KMS-11 (cell line): Measurements from ENCODE around the gene PSAP.

ENCODE experiments used
- H2AFZ ChIP-seq: fragments of 200-600 bp; sonication (generic); 2 replicates; pipeline ENCODE4 v1.6.1; 2016; ENCODE audit warnings: antibody characterized with exemption, mixed run types, low read depth
- H3K27ac ChIP-seq: fragments of 200-600 bp; sonication (generic); 2 replicates; pipeline ENCODE4 v1.6.1; 2016; ENCODE audit warnings: mild to moderate bottlenecking, mixed run types
- H3K27me3 ChIP-seq: fragments of 200-600 bp; sonication (generic); 2 replicates; pipeline ENCODE4 v1.6.1; 2017; ENCODE audit warnings: mild to moderate bottlenecking, low read depth, mixed run types, moderate library complexity; ENCODE audit not compliant: insufficient read depth
- H3K36me3 ChIP-seq: fragments of 200-600 bp; sonication (generic); 2 replicates; pipeline ENCODE4 v1.6.1; 2017; ENCODE audit warnings: mild to moderate bottlenecking, mixed run types; ENCODE audit not compliant: insufficient read depth
- H3K4me1 ChIP-seq: fragments of 200-600 bp; sonication (generic); 2 replicates; pipeline ENCODE4 v1.6.1; 2016; ENCODE audit warnings: mild to moderate bottlenecking, low read depth, mixed run types; ENCODE audit not compliant: poor library complexity, severe bottlenecking
- H3K4me2 ChIP-seq: fragments of 200-600 bp; sonication (generic); 2 replicates; pipeline ENCODE4 v1.7.0; 2016; ENCODE audit warnings: mild to moderate bottlenecking, mixed run types
- H3K4me3 ChIP-seq: fragments of 200-600 bp; sonication (generic); IDR thresholded peaks from 2 replicates; pipeline ENCODE4 v1.6.1; 2017; ENCODE audit warnings: low read depth, low read length, mixed read lengths; ENCODE audit not compliant: insufficient read depth
- H3K79me2 ChIP-seq: fragments of 200-600 bp; sonication (generic); 2 replicates; pipeline ENCODE4 v1.6.1; 2016; ENCODE audit warnings: low read depth, mixed run types; ENCODE audit not compliant: insufficient read depth
- H3K9ac ChIP-seq: fragments of 200-600 bp; sonication (generic); 2 replicates; pipeline ENCODE4 v1.6.1; 2016; ENCODE audit warnings: mild to moderate bottlenecking, mixed run types
- H4K20me1 ChIP-seq: fragments of 200-600 bp; sonication (generic); 2 replicates; pipeline ENCODE4 v1.6.1; 2016; ENCODE audit warnings: mild to moderate bottlenecking, mixed run types; ENCODE audit not compliant: insufficient read depth
- TF ChIP-seq, protein P1 (sequence below): fragments of 200-600 bp; sonication (generic); conservative IDR thresholded peaks from 2 replicates; pipeline ENCODE4 v1.6.1; 2017; ENCODE audit warnings: low read depth, mild to moderate bottlenecking, antibody characterized with exemption, low read length, moderate library complexity, mixed read lengths

The PSAP gene

DNA sequence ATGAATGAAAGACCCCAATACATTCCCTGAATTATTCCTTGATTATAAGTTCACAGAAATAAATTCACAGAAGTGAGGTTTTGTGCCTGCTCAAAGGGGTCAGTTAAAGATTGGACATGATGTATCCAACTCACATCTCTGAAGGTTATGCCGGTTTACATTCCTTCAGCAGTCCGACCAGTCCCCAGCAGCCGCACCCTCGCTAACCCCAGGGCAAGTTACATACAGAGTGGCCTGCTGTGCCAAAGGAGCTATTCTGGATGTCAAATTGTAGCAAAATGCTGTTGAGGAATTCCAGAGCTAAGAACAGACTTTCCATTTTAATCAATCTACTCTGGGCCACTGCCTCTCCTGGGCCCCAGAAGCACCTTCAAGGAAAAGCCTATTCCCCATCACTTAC, 20.3 kb downstream of the PSAP start:
- TF ChIP-seq, protein P1, sequence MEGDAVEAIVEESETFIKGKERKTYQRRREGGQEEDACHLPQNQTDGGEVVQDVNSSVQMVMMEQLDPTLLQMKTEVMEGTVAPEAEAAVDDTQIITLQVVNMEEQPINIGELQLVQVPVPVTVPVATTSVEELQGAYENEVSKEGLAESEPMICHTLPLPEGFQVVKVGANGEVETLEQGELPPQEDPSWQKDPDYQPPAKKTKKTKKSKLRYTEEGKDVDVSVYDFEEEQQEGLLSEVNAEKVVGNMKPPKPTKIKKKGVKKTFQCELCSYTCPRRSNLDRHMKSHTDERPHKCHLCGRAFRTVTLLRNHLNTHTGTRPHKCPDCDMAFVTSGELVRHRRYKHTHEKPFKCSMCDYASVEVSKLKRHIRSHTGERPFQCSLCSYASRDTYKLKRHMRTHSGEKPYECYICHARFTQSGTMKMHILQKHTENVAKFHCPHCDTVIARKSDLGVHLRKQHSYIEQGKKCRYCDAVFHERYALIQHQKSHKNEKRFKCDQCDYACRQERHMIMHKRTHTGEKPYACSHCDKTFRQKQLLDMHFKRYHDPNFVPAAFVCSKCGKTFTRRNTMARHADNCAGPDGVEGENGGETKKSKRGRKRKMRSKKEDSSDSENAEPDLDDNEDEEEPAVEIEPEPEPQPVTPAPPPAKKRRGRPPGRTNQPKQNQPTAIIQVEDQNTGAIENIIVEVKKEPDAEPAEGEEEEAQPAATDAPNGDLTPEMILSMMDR: no peak
- no peaks in the 10 kb centered on the region for H3K36me3 ChIP-seq
- peaks cover 7% of the 10 kb centered on the region for H3K4me1 ChIP-seq
- no peaks in the 10 kb centered on the region for H3K27me3 ChIP-seq
- no peak overlapping the region for H3K4me2 ChIP-seq
- no peak overlapping the region for H2AFZ ChIP-seq
- no peaks in the 10 kb centered on the region for H4K20me1 ChIP-seq
- H3K4me3 ChIP-seq: no peak overlapping the region
- H3K79me2 ChIP-seq: no peaks in the 10 kb centered on the region
- H3K9ac ChIP-seq: no peak overlapping the region
- no peak overlapping the region for H3K27ac ChIP-seq

DNA sequence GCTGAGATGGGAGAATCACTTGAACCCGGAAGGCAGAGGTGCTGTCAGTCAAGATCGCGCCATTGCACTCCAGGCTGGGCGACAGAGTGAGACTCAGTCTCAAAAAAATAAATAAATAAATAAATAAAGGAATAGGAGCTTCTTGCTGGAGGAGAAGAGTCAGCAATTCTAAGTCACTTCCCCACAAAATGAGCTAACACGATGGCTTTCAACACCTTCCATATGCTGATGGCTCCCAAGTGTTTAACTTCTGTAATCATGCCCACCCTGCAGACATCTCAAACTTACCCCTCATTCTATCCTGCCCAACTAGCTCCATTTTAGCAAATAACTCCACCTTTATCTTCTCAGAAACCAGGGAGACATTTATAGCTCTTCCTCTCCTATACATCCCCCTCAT, 21.2 kb downstream of the PSAP start:
- H4K20me1 ChIP-seq: no peaks in the 10 kb centered on the region
- H3K4me2 ChIP-seq: no peak overlapping the region
- TF ChIP-seq, protein P1: no peak
- H3K27ac ChIP-seq: no peak overlapping the region
- H3K4me1 ChIP-seq: peaks cover 7% of the 10 kb centered on the region
- H3K27me3 ChIP-seq: no peaks in the 10 kb centered on the region
- no peak overlapping the region for H3K9ac ChIP-seq
- H2AFZ ChIP-seq: no peak overlapping the region
- no peaks in the 10 kb centered on the region for H3K36me3 ChIP-seq
- H3K4me3 ChIP-seq: no peak overlapping the region
- H3K79me2 ChIP-seq: no peaks in the 10 kb centered on the region

DNA sequence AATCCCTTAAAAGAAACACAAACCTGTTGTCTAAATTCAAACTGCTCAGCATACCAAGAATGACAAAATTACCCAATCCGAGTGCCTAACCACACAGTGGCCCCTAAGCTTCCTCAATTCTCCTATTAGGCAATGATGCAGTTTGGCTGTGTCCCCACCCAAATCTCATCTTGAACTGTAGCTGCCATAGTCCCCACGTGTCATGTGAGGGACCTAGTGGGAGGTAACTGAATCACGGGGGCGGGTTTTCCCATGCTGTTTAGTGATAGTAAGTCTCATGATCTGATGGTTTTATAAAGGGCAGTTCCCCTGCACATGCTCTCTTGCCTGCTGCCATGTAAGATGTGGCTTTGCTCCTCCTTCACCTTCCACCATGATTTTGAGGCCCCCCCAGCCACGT, 21.9 kb downstream of the PSAP start:
- peaks cover 7% of the 10 kb centered on the region for H3K4me1 ChIP-seq
- H3K9ac ChIP-seq: no peak overlapping the region
- TF ChIP-seq, protein P1: no peak
- H3K4me3 ChIP-seq: no peak overlapping the region
- H2AFZ ChIP-seq: no peak overlapping the region
- no peaks in the 10 kb centered on the region for H3K36me3 ChIP-seq
- H3K4me2 ChIP-seq: no peak overlapping the region
- H3K79me2 ChIP-seq: no peaks in the 10 kb centered on the region
- no peaks in the 10 kb centered on the region for H4K20me1 ChIP-seq
- H3K27ac ChIP-seq: no peak overlapping the region
- H3K27me3 ChIP-seq: no peaks in the 10 kb centered on the region

DNA sequence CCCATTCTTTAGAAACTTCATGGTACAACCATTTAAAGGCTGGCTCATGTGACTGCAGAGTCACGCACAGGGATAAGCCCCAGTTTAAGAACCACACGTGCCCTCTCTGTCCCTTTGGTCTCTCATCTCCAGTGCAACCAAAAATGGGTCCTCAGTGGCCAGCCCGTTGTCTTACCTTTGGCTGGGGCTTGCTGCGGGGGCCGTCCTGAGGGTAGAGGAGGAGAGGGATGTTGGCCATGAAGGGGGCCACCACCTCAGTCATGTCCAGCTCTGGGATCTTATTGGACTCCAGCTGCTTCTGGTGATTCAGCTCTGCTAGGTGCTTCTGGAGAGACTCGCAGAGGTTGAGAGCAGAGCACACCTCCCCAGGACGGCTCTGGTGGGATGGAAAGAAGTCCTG, 22.3 kb downstream of the PSAP start:
- TF ChIP-seq, protein P1: no peak
- H3K4me2 ChIP-seq: no peak overlapping the region
- H3K9ac ChIP-seq: no peak overlapping the region
- no peak overlapping the region for H3K27ac ChIP-seq
- no peak overlapping the region for H3K4me3 ChIP-seq
- no peaks in the 10 kb centered on the region for H3K27me3 ChIP-seq
- H4K20me1 ChIP-seq: no peaks in the 10 kb centered on the region
- H2AFZ ChIP-seq: no peak overlapping the region
- H3K79me2 ChIP-seq: no peaks in the 10 kb centered on the region
- H3K4me1 ChIP-seq: peaks cover 7% of the 10 kb centered on the region
- no peaks in the 10 kb centered on the region for H3K36me3 ChIP-seq
